Glutamatergic neuron (in vitro differentiated cells): ENCODE results near the gene ATG2A. TPM values are rescaled to one million over a fixed set of nuclear protein-coding genes. Genes with fewer than 3 reads are reported as not detected.

Experiments used
- DNase-seq: peaks from one replicate; pipeline ENCODE4 v3.0.0; 2022
- H3K27ac Mint-ChIP-seq: one replicate; pipeline ENCODE4 v1.8.0; 2020; ENCODE audit warnings: mild to moderate bottlenecking, mixed read lengths, inconsistent platforms; ENCODE audit not compliant: unreplicated experiment
- H3K27me3 Mint-ChIP-seq: one replicate; pipeline ENCODE4 v1.8.0; 2020; ENCODE audit warnings: mild to moderate bottlenecking, moderate library complexity, mixed read lengths, inconsistent platforms; ENCODE audit not compliant: unreplicated experiment
- H3K36me3 Mint-ChIP-seq: one replicate; pipeline ENCODE4 v1.8.0; 2020; ENCODE audit warnings: mild to moderate bottlenecking, mixed read lengths, inconsistent platforms; ENCODE audit not compliant: unreplicated experiment
- H3K4me1 Mint-ChIP-seq: one replicate; pipeline ENCODE4 v1.8.0; 2020; ENCODE audit warnings: mild to moderate bottlenecking, low read depth, mixed read lengths, inconsistent platforms; ENCODE audit not compliant: unreplicated experiment
- H3K4me3 Mint-ChIP-seq: one replicate; pipeline ENCODE4 v1.8.0; 2020; ENCODE audit warnings: mild to moderate bottlenecking, mixed read lengths, inconsistent platforms; ENCODE audit not compliant: unreplicated experiment
- H3K9me3 Mint-ChIP-seq: one replicate; pipeline ENCODE4 v1.8.0; 2020; ENCODE audit warnings: mild to moderate bottlenecking, moderate library complexity, mixed read lengths, inconsistent platforms; ENCODE audit not compliant: unreplicated experiment
- total RNA-seq: library from RNA; stranded (reverse); fragmentation: NEBNext Ultra II Directional; extraction: Animal tissue kit (Norgen Biotek cat#: 25700); gene quantifications from one replicate; pipeline ENCODE4 v1.2.1, GENCODE V29; 2021; ENCODE audit not compliant: unreplicated experiment
- TF ChIP-seq, protein P1 (sequence below): fragments of 200-600 bp; sonication (generic); IDR thresholded peaks from one replicate; pipeline ENCODE4 v1.5.0; 2021; ENCODE audit not compliant: partially characterized antibody, unreplicated experiment

ATG2A gene
- total RNA-seq, 1 donor from 2014 or later = 25.9 TPM

- Mint-ChIP-seq H3K9me3 (no peaks in the 10 kb centered on the region), H3K4me3 (peak overlapping the region; percentile 10), H3K27ac (peak overlapping the region; percentile 25), H3K36me3 (no peaks in the 10 kb centered on the region), H3K27me3 (peaks cover 2% of the 10 kb centered on the region), H3K4me1 (peaks cover 17% of the 10 kb centered on the region)
- TF ChIP-seq, protein P1, sequence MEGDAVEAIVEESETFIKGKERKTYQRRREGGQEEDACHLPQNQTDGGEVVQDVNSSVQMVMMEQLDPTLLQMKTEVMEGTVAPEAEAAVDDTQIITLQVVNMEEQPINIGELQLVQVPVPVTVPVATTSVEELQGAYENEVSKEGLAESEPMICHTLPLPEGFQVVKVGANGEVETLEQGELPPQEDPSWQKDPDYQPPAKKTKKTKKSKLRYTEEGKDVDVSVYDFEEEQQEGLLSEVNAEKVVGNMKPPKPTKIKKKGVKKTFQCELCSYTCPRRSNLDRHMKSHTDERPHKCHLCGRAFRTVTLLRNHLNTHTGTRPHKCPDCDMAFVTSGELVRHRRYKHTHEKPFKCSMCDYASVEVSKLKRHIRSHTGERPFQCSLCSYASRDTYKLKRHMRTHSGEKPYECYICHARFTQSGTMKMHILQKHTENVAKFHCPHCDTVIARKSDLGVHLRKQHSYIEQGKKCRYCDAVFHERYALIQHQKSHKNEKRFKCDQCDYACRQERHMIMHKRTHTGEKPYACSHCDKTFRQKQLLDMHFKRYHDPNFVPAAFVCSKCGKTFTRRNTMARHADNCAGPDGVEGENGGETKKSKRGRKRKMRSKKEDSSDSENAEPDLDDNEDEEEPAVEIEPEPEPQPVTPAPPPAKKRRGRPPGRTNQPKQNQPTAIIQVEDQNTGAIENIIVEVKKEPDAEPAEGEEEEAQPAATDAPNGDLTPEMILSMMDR = no peak
- DNase-seq = no peak
Observed at GRCh38 chr11:64887234-64887756, 29.7 kb downstream of the ATG2A start.

DNA sequence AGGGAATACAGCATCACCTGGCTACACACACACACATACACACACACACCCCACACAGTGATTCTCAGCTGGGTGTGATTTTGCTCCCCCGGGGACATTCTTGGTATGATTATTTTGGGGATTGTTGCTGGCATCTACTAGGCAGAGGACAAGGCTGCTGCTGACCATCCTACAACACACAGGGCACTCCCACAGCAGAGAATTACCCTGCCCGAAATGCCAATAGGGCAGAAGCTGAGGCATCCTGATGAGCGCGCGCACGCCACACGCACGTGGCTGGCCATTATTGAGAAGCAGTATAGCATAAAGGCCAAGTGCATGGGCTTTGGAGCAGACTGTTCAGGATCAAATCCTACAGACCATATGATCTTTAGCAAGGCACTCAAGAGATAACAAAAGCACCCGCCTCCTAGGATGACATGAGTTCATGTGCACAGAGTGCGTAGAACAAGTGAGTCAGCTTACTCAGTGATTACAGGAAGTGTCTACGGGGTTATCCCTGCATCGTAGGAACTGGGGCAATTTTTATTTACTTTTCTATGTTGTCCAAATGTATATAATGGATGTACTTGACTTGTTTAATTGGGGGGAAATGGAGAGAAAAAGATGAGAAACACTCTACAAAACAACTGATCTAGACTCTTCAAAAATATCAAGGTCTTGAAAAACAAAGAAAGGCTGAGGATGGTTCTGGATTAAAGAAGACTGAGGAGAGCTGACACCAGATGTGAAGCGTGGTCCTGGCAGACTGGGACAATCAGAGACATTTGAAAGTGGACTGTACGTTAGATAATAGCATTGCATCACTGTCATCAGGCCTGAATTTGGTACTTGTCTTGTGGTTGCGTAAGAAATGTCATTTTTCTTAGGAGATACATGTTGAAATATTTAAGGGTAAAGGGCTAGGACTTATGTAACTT, 31.4 kb downstream of the ATG2A start:
- H3K4me1 Mint-ChIP-seq = peaks cover 9% of the 10 kb centered on the region
- TF ChIP-seq, protein P1 = no peak
- peaks cover 1% of the 10 kb centered on the region for H3K9me3 Mint-ChIP-seq
- no peak for DNase-seq
- peaks cover 2% of the 10 kb centered on the region for H3K27me3 Mint-ChIP-seq
- no peaks in the 10 kb centered on the region for H3K36me3 Mint-ChIP-seq
- H3K4me3 Mint-ChIP-seq = no peak overlapping the region
- H3K27ac Mint-ChIP-seq = no peak overlapping the region

DNA sequence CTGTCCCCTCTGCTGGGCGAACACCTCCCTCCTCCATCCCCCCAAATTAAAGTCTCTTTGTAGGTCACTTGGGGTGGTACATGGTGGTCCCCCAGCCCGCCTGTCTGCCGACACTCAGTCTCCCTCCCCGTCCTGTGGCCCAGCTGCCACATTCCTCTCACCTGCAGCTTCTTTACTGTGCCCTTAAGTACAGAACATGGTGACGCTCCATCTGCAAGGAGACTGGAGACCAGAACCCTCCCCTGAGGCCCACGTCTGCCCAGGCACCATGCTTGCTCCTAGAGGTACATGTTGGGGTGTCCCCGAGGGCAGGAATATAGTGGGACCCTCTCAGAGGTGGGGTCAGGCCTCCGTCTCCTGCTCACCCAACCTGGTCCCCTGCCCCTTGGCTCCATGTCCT, 33.0 kb downstream of the ATG2A start:
- Mint-ChIP-seq H3K27ac (no peak overlapping the region), H3K9me3 (peaks cover 1% of the 10 kb centered on the region)

GRCh38 chr11:64883575-64883974, 33.4 kb downstream of the ATG2A start:
- Mint-ChIP-seq H3K27me3 (peaks cover 9% of the 10 kb centered on the region), H3K27ac (no peak overlapping the region), H3K4me3 (no peak overlapping the region), H3K4me1 (peaks cover 8% of the 10 kb centered on the region), H3K36me3 (no peaks in the 10 kb centered on the region), H3K9me3 (peaks cover 1% of the 10 kb centered on the region)
- TF ChIP-seq, protein P1 = no peak
- no peak for DNase-seq

More for the DNA sequence above, 33.0 kb downstream of the ATG2A start:
- TF ChIP-seq, protein P1 = no peak
- DNase-seq = no peak
- no peaks in the 10 kb centered on the region for H3K36me3 Mint-ChIP-seq
- H3K4me3 Mint-ChIP-seq = no peak overlapping the region
- peaks cover 7% of the 10 kb centered on the region for H3K4me1 Mint-ChIP-seq
- H3K27me3 Mint-ChIP-seq = peaks cover 9% of the 10 kb centered on the region

- peaks cover 11% of the 10 kb centered on the region for H3K27me3 Mint-ChIP-seq
- H3K27ac Mint-ChIP-seq = no peak overlapping the region
- no peaks in the 10 kb centered on the region for H3K36me3 Mint-ChIP-seq
- DNase-seq = no peak
- peaks cover 2% of the 10 kb centered on the region for H3K4me1 Mint-ChIP-seq
- H3K4me3 Mint-ChIP-seq = no peak overlapping the region
- H3K9me3 Mint-ChIP-seq = peaks cover 5% of the 10 kb centered on the region
- TF ChIP-seq, protein P1 = no peak
Observed at GRCh38 chr11:64882243-64882642, 34.8 kb downstream of the ATG2A start.
